ENCODE data around the gene SUCO. TPM values are rescaled to one million over a fixed set of nuclear protein-coding genes. Genes with fewer than 3 reads are reported as not detected.

SUCO gene
- polyA plus RNA-seq, 1 of the 3 experiments (the other 2 are of a cell fraction) = 5.4 TPM

DNA sequence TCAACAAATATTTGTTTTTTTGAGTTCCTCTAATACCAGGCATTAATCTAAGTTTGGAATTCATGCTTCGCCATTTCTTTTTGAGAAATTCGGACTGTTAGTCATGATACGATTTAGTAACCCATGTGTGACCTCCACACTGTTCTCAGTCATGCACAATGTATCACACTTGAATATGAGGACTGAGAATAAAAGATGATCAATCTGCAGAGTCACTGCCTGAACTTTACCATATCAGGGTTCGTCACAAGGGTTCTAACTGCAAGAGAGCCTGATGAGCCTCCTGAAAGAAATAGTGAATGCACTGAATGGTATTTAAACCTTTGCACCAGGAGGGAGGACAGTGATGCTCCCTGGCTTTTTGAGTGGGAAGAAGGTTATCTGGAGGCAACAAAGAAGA lies 115.0 kb downstream of the SUCO start (continued):
- TF ChIP-seq GATA2 (CRISPR knock-in tag; IDR thresholded peaks at IDR 0.05) (no peak), ELF1 (IDR thresholded peaks at IDR 0.05) (no peak), RXRA (IDR thresholded peaks at IDR 0.05; ENCODE audit: borderline replicate concordance, low read depth) (no peak), NFIC (IDR thresholded peaks at IDR 0.05; ENCODE audit: borderline replicate concordance) (no peak), POLR2AphosphoS5 (IDR thresholded peaks at IDR 0.05; ENCODE audit: low read depth, low read length) (no peak), GABPA (IDR thresholded peaks at IDR 0.05; ENCODE audit: low read depth) (no peak)

DNA sequence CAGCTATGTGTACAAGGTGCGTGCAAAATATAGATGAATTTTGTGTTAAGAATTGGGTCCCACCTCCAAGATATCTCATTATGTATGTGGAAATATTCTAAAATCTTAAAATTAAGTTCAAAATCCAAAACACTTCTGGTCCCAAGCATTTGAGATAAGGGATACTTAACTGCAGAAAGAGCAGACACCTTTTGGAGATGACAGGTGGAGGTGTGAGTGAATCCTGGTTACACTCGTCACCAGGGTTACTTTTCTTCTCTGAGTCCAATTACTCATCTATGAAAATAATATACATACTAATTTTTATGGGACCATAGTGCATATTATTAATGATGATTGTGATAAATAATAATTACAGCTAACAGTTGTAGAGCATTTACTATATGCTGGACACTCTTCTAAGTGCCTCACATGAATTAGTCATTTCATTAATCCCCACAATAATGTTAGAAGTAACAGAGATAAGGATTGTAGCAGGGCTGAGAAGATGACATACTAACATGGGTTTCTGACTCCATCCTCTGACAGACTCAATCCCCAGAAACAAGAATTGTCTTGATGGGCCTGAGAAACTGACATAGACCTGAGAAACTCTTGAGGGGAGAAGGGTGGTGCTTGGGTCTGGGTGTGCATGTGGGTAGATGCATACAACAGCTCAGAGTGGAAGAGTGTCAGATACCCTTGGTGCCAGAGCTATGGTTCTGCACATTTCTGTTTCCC lies 117.7 kb downstream of the SUCO start:
- no peaks in the 10 kb centered on the region for H3K27me3 ChIP-seq (ENCODE audit: insufficient read depth)
- no peak overlapping the region for H3K4me2 ChIP-seq
- no peak for DNase-seq
- CTCF ChIA-PET = interaction anchor here (0.9 kb wide), 1 partner anchor 17 kb away, joined by 3 read pairs; no protein-coding TSS in a partner anchor
- TF ChIP-seq EZH2phosphoT487 (IDR thresholded peaks at IDR 0.05; ENCODE audit: borderline replicate concordance, low read depth) (no peak), FOSL2 (IDR thresholded peaks at IDR 0.05; ENCODE audit: borderline replicate concordance, low read depth) (no peak), POLR2AphosphoS5 (IDR thresholded peaks at IDR 0.05; ENCODE audit: low read depth, low read length) (no peak), SMC3 (IDR thresholded peaks at IDR 0.05; ENCODE audit: low read depth, low read length) (no peak), JUND (IDR thresholded peaks at IDR 0.05) (no peak), CHD2 (IDR thresholded peaks at IDR 0.05; ENCODE audit: low read length, partially characterized antibody) (no peak), TAF1 (IDR thresholded peaks at IDR 0.05; ENCODE audit: borderline replicate concordance, low read depth, low read length) (no peak)
- TF ChIP-seq, protein P1, sequence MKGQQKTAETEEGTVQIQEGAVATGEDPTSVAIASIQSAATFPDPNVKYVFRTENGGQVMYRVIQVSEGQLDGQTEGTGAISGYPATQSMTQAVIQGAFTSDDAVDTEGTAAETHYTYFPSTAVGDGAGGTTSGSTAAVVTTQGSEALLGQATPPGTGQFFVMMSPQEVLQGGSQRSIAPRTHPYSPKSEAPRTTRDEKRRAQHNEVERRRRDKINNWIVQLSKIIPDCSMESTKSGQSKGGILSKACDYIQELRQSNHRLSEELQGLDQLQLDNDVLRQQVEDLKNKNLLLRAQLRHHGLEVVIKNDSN (IDR thresholded peaks at IDR 0.05; ENCODE audit: borderline replicate concordance, low read depth) = no peak
- TF ChIP-seq, protein P2, sequence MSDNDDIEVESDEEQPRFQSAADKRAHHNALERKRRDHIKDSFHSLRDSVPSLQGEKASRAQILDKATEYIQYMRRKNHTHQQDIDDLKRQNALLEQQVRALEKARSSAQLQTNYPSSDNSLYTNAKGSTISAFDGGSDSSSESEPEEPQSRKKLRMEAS (IDR thresholded peaks at IDR 0.05; ENCODE audit: low read depth) = no peak
- TF ChIP-seq, protein P3, sequence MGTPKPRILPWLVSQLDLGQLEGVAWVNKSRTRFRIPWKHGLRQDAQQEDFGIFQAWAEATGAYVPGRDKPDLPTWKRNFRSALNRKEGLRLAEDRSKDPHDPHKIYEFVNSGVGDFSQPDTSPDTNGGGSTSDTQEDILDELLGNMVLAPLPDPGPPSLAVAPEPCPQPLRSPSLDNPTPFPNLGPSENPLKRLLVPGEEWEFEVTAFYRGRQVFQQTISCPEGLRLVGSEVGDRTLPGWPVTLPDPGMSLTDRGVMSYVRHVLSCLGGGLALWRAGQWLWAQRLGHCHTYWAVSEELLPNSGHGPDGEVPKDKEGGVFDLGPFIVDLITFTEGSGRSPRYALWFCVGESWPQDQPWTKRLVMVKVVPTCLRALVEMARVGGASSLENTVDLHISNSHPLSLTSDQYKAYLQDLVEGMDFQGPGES (IDR thresholded peaks at IDR 0.05; ENCODE audit: low read depth, low read length) = no peak
- WGBS (ENCODE audit: low lambda C conversion rate) = 89% methylated on average over 2 of the region's 2 CpGs
- no peak overlapping the region for H3K4me3 ChIP-seq (ENCODE audit: low read depth in 2 of 2, low read length in 1 of 2)
- POLR2A ChIA-PET = no interaction called here
- no peaks in the 10 kb centered on the region for H3K9me2 ChIP-seq
- H3K36me3 ChIP-seq (replicated peaks in 1 of 2; ENCODE audit: control insufficient read depth in 1 of 2, insufficient read depth in 2 of 2, low read length in 1 of 2) = no peaks in the 10 kb centered on the region
- no peak overlapping the region for H3K9ac ChIP-seq
- no peak overlapping the region for H2AFZ ChIP-seq (ENCODE audit: low read depth)
- no peaks in the 10 kb centered on the region for H3K9me3 ChIP-seq
- no peaks in the 10 kb centered on the region for H3K79me2 ChIP-seq (ENCODE audit: insufficient read depth)
- peaks cover 0 to 7% of the 10 kb centered on the region in 2 experiments; a peak in 1 of 4 replicates for H3K4me1 ChIP-seq (ENCODE audit: control insufficient read depth in 1 of 2, insufficient read depth in 2 of 2, low read depth in 1 of 2, low read length in 1 of 2)
- peaks cover 15% of the 10 kb centered on the region for H3F3A ChIP-seq (replicated peaks; ENCODE audit: insufficient read depth)
- H3K27ac ChIP-seq (ENCODE audit: low read depth in 2 of 2, low read length in 1 of 2) = no peak overlapping the region
- H4K20me1 ChIP-seq (ENCODE audit: insufficient read depth) = no peaks in the 10 kb centered on the region

All from SK-N-SH (cell line).